Muscle layer of colon (tissue), 2 donors: Measurements from ENCODE around the gene YARS1.

ENCODE experiments used
- H3K27ac ChIP-seq: one replicate; pipeline ENCODE4 v1.7.0; 2013; ENCODE audit warnings: low read depth, mild to moderate bottlenecking, low read length, moderate library complexity
- H3K27me3 ChIP-seq, 2 donors: one replicate each; pipeline ENCODE4 v1.7.0; 2013; ENCODE audit warnings: low read length in 2 of 2, mild to moderate bottlenecking in 2 of 2; ENCODE audit not compliant: insufficient read depth in 2 of 2, control insufficient read depth in 1 of 2
- H3K36me3 ChIP-seq: one replicate; pipeline ENCODE4 v1.7.0; 2013; ENCODE audit warnings: mild to moderate bottlenecking, low read length; ENCODE audit not compliant: insufficient read depth
- H3K4me1 ChIP-seq: one replicate; pipeline ENCODE4 v1.7.0; 2013; ENCODE audit warnings: mild to moderate bottlenecking, low read length; ENCODE audit not compliant: insufficient read depth
- H3K4me3 ChIP-seq, 2 donors: one replicate each; pipeline ENCODE4 v1.7.0; 2013; ENCODE audit warnings: low read length in 2 of 2, low read depth in 1 of 2, mild to moderate bottlenecking in 1 of 2, moderate library complexity in 1 of 2
- H3K9ac ChIP-seq: one replicate; pipeline ENCODE4 v1.7.0; 2013; ENCODE audit warnings: low read length
- H3K9me3 ChIP-seq: one replicate; pipeline ENCODE4 v1.7.0; 2013; ENCODE audit warnings: mild to moderate bottlenecking, low read length
- donor health status: abdominal sarcoma.
- donor health status: Adenocarcinoma of cecum.

YARS1 gene

DNA sequence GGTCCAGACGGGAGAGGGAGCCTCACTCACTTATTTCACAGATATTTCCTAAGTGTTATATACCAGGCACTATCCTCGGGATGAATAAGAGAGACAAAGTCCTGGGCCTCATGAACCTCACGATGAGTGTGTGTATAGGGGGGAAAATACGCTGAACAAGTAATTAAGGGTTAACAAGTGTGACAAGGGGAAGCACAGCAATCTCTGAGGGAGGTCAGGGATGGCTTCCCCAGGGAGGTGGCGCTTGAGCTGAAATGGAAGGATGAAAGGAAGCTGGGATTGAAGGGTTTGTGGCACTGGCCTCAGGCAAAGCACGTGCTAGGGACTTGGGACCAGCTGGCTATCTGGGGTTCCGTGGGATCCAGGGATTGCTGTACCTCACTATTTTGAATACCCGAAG is 68.2 kb downstream of the YARS1 start:
- Histone ChIP-seq H3K4me1 (peaks cover 5% of the 10 kb centered on the region), H3K27ac (no peak overlapping the region), H3K27me3 (no peaks in the 10 kb centered on the region), H3K4me3 (no peak overlapping the region), H3K36me3 (no peaks in the 10 kb centered on the region), H3K9ac (no peak overlapping the region), H3K9me3 (no peaks in the 10 kb centered on the region)

DNA sequence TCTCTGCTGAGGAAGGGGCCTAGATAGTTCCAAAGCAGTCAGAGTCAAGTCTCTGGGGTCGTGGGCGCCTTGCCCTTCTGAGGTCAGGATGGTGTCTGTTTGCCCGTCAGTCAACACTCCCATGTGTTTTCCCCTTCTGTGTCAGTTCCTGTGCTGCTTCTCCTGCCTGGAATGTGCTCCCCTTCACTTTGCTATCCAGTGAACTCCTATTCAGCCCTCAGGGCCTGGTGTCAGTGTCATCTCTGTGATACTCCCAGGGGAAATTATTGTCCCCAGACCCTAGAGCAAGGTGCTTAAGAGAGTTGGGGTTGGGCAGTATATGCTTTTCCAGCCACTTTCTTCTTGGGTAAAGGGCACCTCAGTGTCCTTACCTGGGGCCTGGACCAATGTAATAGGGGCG is 68.8 kb downstream of the YARS1 start:
- Histone ChIP-seq H3K36me3 (no peaks in the 10 kb centered on the region), H3K4me1 (peaks cover 5% of the 10 kb centered on the region), H3K9me3 (no peaks in the 10 kb centered on the region), H3K27me3 (no peaks in the 10 kb centered on the region), H3K27ac (no peak overlapping the region), H3K4me3 (no peak overlapping the region), H3K9ac (no peak overlapping the region)

- Histone ChIP-seq H3K4me1 (peaks cover 16% of the 10 kb centered on the region), H3K9me3 (no peaks in the 10 kb centered on the region), H3K27me3 (no peaks in the 10 kb centered on the region), H3K4me3 (no peak overlapping the region), H3K36me3 (no peaks in the 10 kb centered on the region), H3K27ac (no peak overlapping the region), H3K9ac (no peak overlapping the region)
These were observed 71.0 kb downstream of the YARS1 start for GRCh38 chr1:32746130-32746529.

- Histone ChIP-seq H3K9me3 (no peaks in the 10 kb centered on the region), H3K27me3 (no peaks in the 10 kb centered on the region), H3K4me1 (peaks cover 22% of the 10 kb centered on the region), H3K36me3 (no peaks in the 10 kb centered on the region), H3K4me3 (no peak overlapping the region), H3K9ac (no peak overlapping the region), H3K27ac (no peak overlapping the region)
These were observed 73.1 kb downstream of the YARS1 start for GRCh38 chr1:32744071-32744425.

DNA sequence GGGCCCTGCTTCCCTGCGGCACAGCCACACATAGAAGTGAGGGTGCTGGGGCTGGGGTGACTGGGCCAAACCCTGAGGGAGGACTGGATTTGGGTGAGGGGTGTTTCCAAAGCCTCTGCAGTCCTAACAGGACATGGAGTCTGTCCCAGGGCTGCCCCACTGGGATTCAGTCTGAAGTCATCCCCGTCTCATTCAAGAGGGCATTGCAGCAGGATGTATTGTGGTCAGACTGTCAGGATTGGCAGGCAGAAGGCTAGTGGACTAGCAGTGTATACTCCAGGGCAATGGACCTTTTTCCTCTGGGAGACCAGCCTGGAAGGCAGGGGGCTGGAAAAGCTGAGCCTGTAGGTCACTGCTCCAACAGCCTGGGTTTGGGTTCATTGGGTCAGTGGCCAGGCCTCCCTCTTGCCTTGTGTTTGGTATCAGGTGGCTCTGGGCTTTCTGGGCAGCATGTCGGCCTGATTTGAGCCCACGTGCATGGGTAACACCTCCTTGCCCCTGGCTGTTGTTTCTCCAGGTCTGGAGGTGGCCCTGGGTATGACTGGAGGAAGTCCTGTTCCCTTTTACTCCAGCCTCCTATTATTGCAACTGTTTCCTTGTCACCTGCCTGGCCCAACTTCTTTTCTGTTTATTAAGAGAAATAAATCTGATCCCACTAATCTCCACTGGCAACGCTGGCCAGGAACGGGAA is 73.6 kb downstream of the YARS1 start:
- Histone ChIP-seq H3K27ac (no peak overlapping the region), H3K36me3 (no peaks in the 10 kb centered on the region), H3K4me1 (peaks cover 22% of the 10 kb centered on the region), H3K9me3 (no peaks in the 10 kb centered on the region), H3K27me3 (no peaks in the 10 kb centered on the region), H3K4me3 (no peak overlapping the region), H3K9ac (no peak overlapping the region)

GRCh38 chr1:32742956-32743355 is 74.2 kb downstream of the YARS1 start:
- no peaks in the 10 kb centered on the region for H3K27me3 ChIP-seq
- H3K4me3 ChIP-seq: peak overlapping the region in 1 of 2 donors; percentile 50
- H3K27ac ChIP-seq: peak overlapping the region; percentile 21
- H3K4me1 ChIP-seq: peaks cover 22% of the 10 kb centered on the region
- H3K9ac ChIP-seq: no peak overlapping the region
- no peaks in the 10 kb centered on the region for H3K36me3 ChIP-seq
- H3K9me3 ChIP-seq: no peaks in the 10 kb centered on the region

GRCh38 chr1:32742199-32742947 is 74.8 kb downstream of the YARS1 start:
- Histone ChIP-seq H3K27ac (peak overlapping the region; percentile 21), H3K27me3 (no peaks in the 10 kb centered on the region), H3K4me3 (peak overlapping the region; percentile 50 to 68), H3K36me3 (no peaks in the 10 kb centered on the region), H3K9me3 (no peaks in the 10 kb centered on the region), H3K4me1 (peaks cover 22% of the 10 kb centered on the region), H3K9ac (peak overlapping the region; percentile 39)

GRCh38 chr1:32741413-32742198 is 75.6 kb downstream of the YARS1 start:
- Histone ChIP-seq H3K27me3 (no peaks in the 10 kb centered on the region), H3K36me3 (no peaks in the 10 kb centered on the region), H3K27ac (peak overlapping the region; percentile 52), H3K9ac (peak overlapping the region; percentile 39), H3K9me3 (no peaks in the 10 kb centered on the region), H3K4me1 (peaks cover 22% of the 10 kb centered on the region), H3K4me3 (peak overlapping the region; percentile 61 to 68)

DNA sequence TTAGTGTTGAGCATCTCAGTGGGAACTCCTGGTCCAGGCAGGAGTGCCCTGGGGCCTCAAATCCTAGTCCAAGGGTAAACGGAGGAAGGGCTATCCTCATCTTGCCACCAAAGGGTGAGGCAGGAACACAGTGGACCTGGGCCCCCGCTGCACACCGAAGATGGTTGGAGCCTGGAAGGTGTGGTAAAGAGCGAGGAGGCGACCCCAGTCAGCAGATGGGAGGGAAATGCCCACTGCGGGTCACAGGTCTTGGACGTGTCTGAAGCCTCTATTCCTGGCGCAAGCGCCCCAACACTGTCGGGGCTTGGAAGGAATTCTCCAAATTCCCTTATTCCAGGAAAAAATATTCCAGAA is 76.1 kb downstream of the YARS1 start:
- no peaks in the 10 kb centered on the region for H3K9me3 ChIP-seq
- H3K36me3 ChIP-seq: no peaks in the 10 kb centered on the region
- H3K4me3 ChIP-seq: peak overlapping the region; percentile 16 to 61
- H3K4me1 ChIP-seq: peaks cover 22% of the 10 kb centered on the region
- H3K27me3 ChIP-seq: no peaks in the 10 kb centered on the region
- H3K9ac ChIP-seq: peak overlapping the region; percentile 33
- H3K27ac ChIP-seq: peak overlapping the region; percentile 52

DNA sequence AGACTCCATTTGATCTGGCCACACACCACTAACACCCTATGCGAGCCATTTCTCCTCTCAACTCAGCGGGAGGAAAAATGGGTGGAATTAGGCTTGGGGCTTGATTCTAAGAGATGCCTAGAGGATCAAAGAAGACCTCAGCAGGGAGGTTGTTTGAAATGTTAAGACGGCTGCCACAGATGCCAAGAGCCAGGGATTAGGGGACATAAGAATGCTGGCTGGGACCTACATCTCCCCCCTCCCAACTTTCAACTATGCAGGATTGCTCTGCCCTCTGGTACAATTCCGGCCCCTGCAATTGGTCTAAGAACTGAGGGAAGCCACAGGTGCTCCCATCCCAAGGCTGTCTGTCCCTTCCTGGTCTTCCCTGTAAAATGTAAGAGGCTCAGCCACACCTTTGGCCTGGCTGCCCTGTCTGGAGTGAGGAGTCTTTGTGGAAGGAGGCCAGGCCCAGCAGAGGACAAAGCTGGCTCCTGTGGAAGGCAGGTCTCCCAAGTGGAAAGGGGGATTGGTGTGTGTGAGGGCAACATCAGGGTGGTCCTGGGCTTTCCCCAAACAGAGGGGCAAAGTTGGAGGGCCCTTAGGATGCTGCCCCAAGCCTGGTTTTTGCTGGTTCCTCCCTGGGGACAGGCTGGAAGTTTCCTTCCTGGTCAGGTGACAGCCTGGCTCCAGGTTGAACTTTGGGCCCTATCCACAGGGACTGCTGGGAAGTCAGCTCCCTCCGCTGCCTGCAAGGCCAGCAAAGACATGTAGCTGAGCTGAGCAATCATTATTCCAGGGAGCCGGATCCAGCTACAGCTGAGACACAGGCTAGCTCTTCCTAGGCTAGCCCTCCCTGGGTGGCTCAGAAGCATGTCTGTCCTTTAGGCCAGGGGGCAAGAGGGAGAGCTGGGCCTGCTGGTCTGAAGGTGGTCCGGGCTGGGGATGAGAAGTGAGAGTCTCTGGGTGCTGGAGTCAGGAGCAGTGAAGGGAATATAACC is 80.1 kb downstream of the YARS1 start:
- Histone ChIP-seq H3K4me3 (no peak overlapping the region), H3K9me3 (no peaks in the 10 kb centered on the region), H3K9ac (no peak overlapping the region), H3K27me3 (no peaks in the 10 kb centered on the region), H3K36me3 (no peaks in the 10 kb centered on the region), H3K4me1 (peaks cover 8% of the 10 kb centered on the region), H3K27ac (no peak overlapping the region)
